Nephron (organoid): ENCODE data around the gene SYNDIG1.

Experiments
- H3K27ac Mint-ChIP-seq, 3 experiments: 2 replicates each; pipeline ENCODE4 v1.8.0; 2020; ENCODE audit warnings: mixed read lengths in 3 of 3, mild to moderate bottlenecking in 2 of 3, moderate library complexity in 1 of 3
- H3K27me3 Mint-ChIP-seq: 2 replicates; pipeline ENCODE4 v1.8.0; 2021; ENCODE audit warnings: low read depth, mild to moderate bottlenecking, moderate library complexity, mixed read lengths
- H3K36me3 Mint-ChIP-seq: 2 replicates; pipeline ENCODE4 v1.8.0; 2020; ENCODE audit warnings: low read depth, mixed read lengths
- H3K4me1 Mint-ChIP-seq: 2 replicates; pipeline ENCODE4 v1.8.0; 2020; ENCODE audit warnings: mixed read lengths
- H3K4me3 Mint-ChIP-seq, 3 experiments: 2 replicates each; pipeline ENCODE4 v1.8.0; 2020; ENCODE audit warnings: mild to moderate bottlenecking in 3 of 3, mixed read lengths in 3 of 3, moderate library complexity in 2 of 3
- H3K9me3 Mint-ChIP-seq: 2 replicates; pipeline ENCODE4 v1.8.0; 2020; ENCODE audit warnings: mixed read lengths
- CTCF ChIP-seq, 3 experiments: fragments of 200-600 bp; sonication (generic); IDR thresholded peaks; one replicate each; pipeline ENCODE4 v1.5.0; 2021; ENCODE audit warnings: antibody characterized with exemption in 3 of 3; ENCODE audit not compliant: unreplicated experiment in 3 of 3

The SYNDIG1 gene

GRCh38 chr20:24423390-24424313 lies 45.8 kb upstream of the SYNDIG1 start:
- TF ChIP-seq CTCF (IDR thresholded peaks at IDR 0.05; ENCODE audit: unreplicated experiment in 3 of 3) = no peak
- Mint-ChIP-seq H3K4me1 (peaks cover 4% of the 10 kb centered on the region), H3K4me3 (no peak overlapping the region), H3K27me3 (peaks cover 5% of the 10 kb centered on the region), H3K27ac (no peak overlapping the region), H3K9me3 (peaks cover 8% of the 10 kb centered on the region), H3K36me3 (no peaks in the 10 kb centered on the region)

- H3K4me1 Mint-ChIP-seq = no peaks in the 10 kb centered on the region
- no peak overlapping the region for H3K4me3 Mint-ChIP-seq
- H3K27me3 Mint-ChIP-seq = no peaks in the 10 kb centered on the region
- peaks cover 13% of the 10 kb centered on the region for H3K9me3 Mint-ChIP-seq
- H3K27ac Mint-ChIP-seq = no peak overlapping the region
- TF ChIP-seq CTCF (IDR thresholded peaks at IDR 0.05; ENCODE audit: unreplicated experiment in 3 of 3) = no peak
- H3K36me3 Mint-ChIP-seq = no peaks in the 10 kb centered on the region
Observed at GRCh38 chr20:24425523-24426135, 43.8 kb upstream of the SYNDIG1 start.

GRCh38 chr20:24431279-24432045 lies 38.0 kb upstream of the SYNDIG1 start:
- peaks cover 42% of the 10 kb centered on the region for H3K4me1 Mint-ChIP-seq
- no peak for TF ChIP-seq CTCF (IDR thresholded peaks at IDR 0.05; ENCODE audit: unreplicated experiment in 3 of 3)
- H3K9me3 Mint-ChIP-seq = peaks cover 14% of the 10 kb centered on the region

GRCh38 chr20:24432046-24432442 lies 37.4 kb upstream of the SYNDIG1 start:
- Mint-ChIP-seq H3K36me3 (no peaks in the 10 kb centered on the region), H3K9me3 (peaks cover 14% of the 10 kb centered on the region), H3K27me3 (peaks cover 3% of the 10 kb centered on the region), H3K4me3 (peak overlapping the region in 1 of 3 experiments; percentile 7), H3K4me1 (peaks cover 48% of the 10 kb centered on the region), H3K27ac (peak overlapping the region; percentile 85 to 90 (median 88))
- TF ChIP-seq CTCF (IDR thresholded peaks at IDR 0.05; ENCODE audit: unreplicated experiment in 3 of 3) = no peak

More at GRCh38 chr20:24431279-24432045, 38.0 kb upstream of the SYNDIG1 start:
- H3K27me3 Mint-ChIP-seq = peaks cover 3% of the 10 kb centered on the region
- no peaks in the 10 kb centered on the region for H3K36me3 Mint-ChIP-seq
- no peak overlapping the region for H3K4me3 Mint-ChIP-seq
- H3K27ac Mint-ChIP-seq = peak overlapping the region; percentile 85 to 90 (median 88)

GRCh38 chr20:24436160-24436559 lies 33.3 kb upstream of the SYNDIG1 start:
- H3K27me3 Mint-ChIP-seq = peaks cover 6% of the 10 kb centered on the region
- H3K9me3 Mint-ChIP-seq = no peaks in the 10 kb centered on the region
- H3K27ac Mint-ChIP-seq = peak overlapping the region; percentile 25 to 74 (median 59)
- no peak for TF ChIP-seq CTCF (IDR thresholded peaks at IDR 0.05; ENCODE audit: unreplicated experiment in 3 of 3)
- H3K36me3 Mint-ChIP-seq = no peaks in the 10 kb centered on the region
- H3K4me1 Mint-ChIP-seq = peaks cover 66% of the 10 kb centered on the region
- H3K4me3 Mint-ChIP-seq = peak overlapping the region in 1 of 3 experiments; percentile 21
